22Rv1 (cell line): ENCODE results near the gene DSTN.

Experiments used
- H3K27ac ChIP-seq: fragments of 450-650 bp; 2 replicates; pipeline ENCODE4 v1.5.1; 2017
- CTCF ChIP-seq: fragments of 450-650 bp; IDR thresholded peaks from 2 replicates; pipeline ENCODE4 v1.5.1; 2017; ENCODE audit warnings: mild to moderate bottlenecking
- ZFX ChIP-seq: fragments of 450-650 bp; IDR thresholded peaks from 2 replicates; pipeline ENCODE4 v1.6.1; 2017; ENCODE audit warnings: antibody characterized with exemption, borderline replicate concordance

Gene DSTN

DNA sequence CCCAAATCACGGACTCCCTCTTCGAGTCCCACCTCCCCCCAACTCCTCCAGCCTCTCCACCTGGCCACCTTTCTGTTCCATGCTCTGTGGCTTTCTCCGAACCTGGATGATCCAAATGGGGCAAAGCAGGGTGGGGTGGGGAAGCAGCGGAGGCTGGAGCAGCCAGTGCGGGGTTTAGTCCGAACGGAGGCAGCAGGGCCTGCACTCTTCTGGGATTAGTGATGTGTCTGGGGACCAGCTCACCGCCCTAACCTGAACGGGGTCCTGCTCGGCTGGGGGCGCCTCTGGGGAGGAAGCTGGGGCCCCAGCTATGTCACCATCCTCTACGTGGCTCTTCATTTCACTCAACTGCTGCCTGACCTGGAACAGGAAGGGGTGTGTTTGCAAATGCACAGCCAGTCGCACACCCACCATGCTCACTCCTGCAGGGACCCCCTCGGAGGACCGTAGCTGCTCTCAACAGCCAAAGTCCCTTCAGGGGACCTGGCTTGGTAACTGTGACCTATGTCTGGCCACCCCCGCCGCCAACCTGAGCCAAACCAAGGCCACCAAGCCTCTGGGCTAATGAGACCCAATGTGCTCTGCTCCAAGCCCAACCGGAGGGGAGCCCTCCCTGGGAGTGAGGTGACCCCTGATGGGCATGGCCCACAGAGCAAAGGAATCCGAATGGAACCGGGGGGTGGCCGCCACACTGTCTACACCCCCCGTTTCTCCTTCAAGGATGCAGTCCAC is 46.8 kb downstream of the DSTN start:
- TF ChIP-seq ZFX (no peak), CTCF (no peak)
- H3K27ac ChIP-seq, result no peak overlapping the region

GRCh38 chr20:17617212-17617867 is 47.5 kb downstream of the DSTN start:
- TF ChIP-seq ZFX (no peak), CTCF (peak; percentile 83)

GRCh38 chr20:17617868-17618672 is 48.2 kb downstream of the DSTN start:
- H3K27ac ChIP-seq, result no peak overlapping the region
- no peak for TF ChIP-seq ZFX
- TF ChIP-seq CTCF, result peak; percentile 45

More at GRCh38 chr20:17617212-17617867, 47.5 kb downstream of the DSTN start:
- no peak overlapping the region for H3K27ac ChIP-seq

- no peak overlapping the region for H3K27ac ChIP-seq
- TF ChIP-seq CTCF (no peak), ZFX (no peak)
Measured at GRCh38 chr20:17618673-17619013, 48.8 kb downstream of the DSTN start.

- TF ChIP-seq CTCF (no peak), ZFX (no peak)
- H3K27ac ChIP-seq, result no peak overlapping the region
Measured at GRCh38 chr20:17619351-17620093, 49.6 kb downstream of the DSTN start.

- H3K27ac ChIP-seq, result no peak overlapping the region
- TF ChIP-seq ZFX (no peak), CTCF (no peak)
Measured at GRCh38 chr20:17620371-17621228, 50.7 kb downstream of the DSTN start.
